Lung (tissue), 12 donors: ENCODE data around the gene LARP1. TPM values are rescaled to one million over a fixed set of nuclear protein-coding genes. Genes with fewer than 3 reads are reported as not detected.

Experiments
- ATAC-seq: fragments of 200-7000 bp; cut with Tn5 transposase; one replicate; pipeline ENCODE4 v1.9.1; 2020; ENCODE audit warnings: moderate number of reproducible peaks; ENCODE audit not compliant: insufficient read depth, low FRiP score
- DNase-seq, 3 donors: peaks; one replicate each; pipeline ENCODE4 v3.0.0-alpha.2; 2013 to 2017
- H3K27ac ChIP-seq, 2 donors: one replicate each; pipeline ENCODE4 v1.5.1; 2013; ENCODE audit warnings: mild to moderate bottlenecking in 2 of 2, moderate library complexity in 2 of 2, control low read depth in 1 of 2, inconsistent platforms in 1 of 2, low read depth in 1 of 2, low read length in 1 of 2
- H3K27me3 ChIP-seq, 3 donors: one replicate each; pipeline ENCODE4 v1.5.1; 2013; ENCODE audit warnings: low read length in 2 of 3; ENCODE audit not compliant: control insufficient read depth in 3 of 3, insufficient read depth in 3 of 3
- H3K36me3 ChIP-seq, 4 donors: one replicate each; pipeline ENCODE4 v1.5.1; 2013; ENCODE audit warnings: low read length in 4 of 4, mild to moderate bottlenecking in 1 of 4, moderate library complexity in 1 of 4; ENCODE audit not compliant: control insufficient read depth in 4 of 4, insufficient read depth in 4 of 4
- H3K4me1 ChIP-seq, 5 donors: one replicate each; pipeline ENCODE4 v1.5.1; 2013; ENCODE audit warnings: low read length in 5 of 5, mild to moderate bottlenecking in 2 of 5, moderate library complexity in 1 of 5; ENCODE audit not compliant: control insufficient read depth in 5 of 5, insufficient read depth in 5 of 5
- H3K4me3 ChIP-seq: one replicate; pipeline ENCODE4 v1.5.1; 2013; ENCODE audit warnings: mild to moderate bottlenecking, control low read depth, moderate library complexity
- H3K9ac ChIP-seq, 2 donors: one replicate each; pipeline ENCODE4 v1.5.1; 2013; ENCODE audit warnings: low read length in 2 of 2, control low read depth in 1 of 2; ENCODE audit not compliant: insufficient read depth in 1 of 2
- H3K9me3 ChIP-seq, 4 donors: one replicate each; pipeline ENCODE4 v1.5.1; 2013; ENCODE audit warnings: low read length in 3 of 4, mild to moderate bottlenecking in 1 of 4, moderate library complexity in 1 of 4; ENCODE audit not compliant: control insufficient read depth in 4 of 4, insufficient read depth in 3 of 4
- WGBS, 2 donors: extraction: QIAGEN DNeasy Blood & Tissue Kit; methylation state at CpG; one replicate each; pipeline ENCODE4 v1.1.7; 2013; 5-methylcytosine and 5-hydroxymethylcytosine counted together
- polyA plus RNA-seq, 2 donors: library from polyadenylated mRNA; stranded (reverse); fragments of 200-250 nt; gene quantifications; one replicate each; pipeline ENCODE4 v1.2.1, GENCODE V29; 2013
- total RNA-seq, 2 donors: library from RNA; depleted of rRNA in 1 of 2; stranded (reverse); fragments of >200 nt in 1 of 2; gene quantifications; one replicate each; pipeline ENCODE4 v1.2.1, GENCODE V29; 2014 to 2021
- TF ChIP-seq, protein P1 (sequence below): IDR thresholded peaks from 2 replicates; pipeline ENCODE4 v1.5.1; 2012; ENCODE audit warnings: mild to moderate bottlenecking; ENCODE audit errors: control extremely low read depth, extremely low read depth
- donor health status: control.
- donor health status: control.
- donor health status: Bipolar disorder and iron deficiency.
- donor health status: healthy.
- donor health status: DM: yes; HTN: yes; CAD: no.

The LARP1 gene
- total and polyA plus RNA-seq, 4 donors: 30.5 to 199 (median 61.7) TPM

DNA sequence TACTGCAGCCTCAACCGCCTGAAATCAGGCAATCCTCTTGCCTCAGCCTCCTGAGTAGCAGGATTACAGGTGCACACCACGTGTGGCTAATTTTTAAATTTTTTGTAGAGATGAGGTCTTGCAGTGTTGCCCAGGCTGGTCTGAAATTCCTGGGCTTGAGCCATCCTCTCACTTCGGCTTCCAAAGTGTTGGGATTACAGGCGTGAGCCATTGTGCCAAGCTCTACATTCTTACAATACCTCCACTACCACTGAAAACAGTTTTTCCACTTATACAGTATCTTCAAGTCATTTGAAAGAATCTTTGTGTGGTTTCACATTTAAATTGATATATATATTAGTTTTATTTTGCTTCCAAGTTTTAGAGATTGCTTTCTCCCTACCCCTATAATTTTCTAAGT, 42.6 kb downstream of the LARP1 start:
- WGBS, 2 donors: 84 to 86% methylated on average over 4 of the region's 4 CpGs
- DNase-seq (no peak), ATAC-seq (no peak)
- no peaks in the 10 kb centered on the region for H3K27me3 ChIP-seq
- no peak overlapping the region for H3K27ac ChIP-seq
- H3K9ac ChIP-seq: no peak overlapping the region
- H3K4me1 ChIP-seq: peaks cover 0 to 13% (median 0%) of the 10 kb centered on the region in 5 donors
- TF ChIP-seq, protein P1, sequence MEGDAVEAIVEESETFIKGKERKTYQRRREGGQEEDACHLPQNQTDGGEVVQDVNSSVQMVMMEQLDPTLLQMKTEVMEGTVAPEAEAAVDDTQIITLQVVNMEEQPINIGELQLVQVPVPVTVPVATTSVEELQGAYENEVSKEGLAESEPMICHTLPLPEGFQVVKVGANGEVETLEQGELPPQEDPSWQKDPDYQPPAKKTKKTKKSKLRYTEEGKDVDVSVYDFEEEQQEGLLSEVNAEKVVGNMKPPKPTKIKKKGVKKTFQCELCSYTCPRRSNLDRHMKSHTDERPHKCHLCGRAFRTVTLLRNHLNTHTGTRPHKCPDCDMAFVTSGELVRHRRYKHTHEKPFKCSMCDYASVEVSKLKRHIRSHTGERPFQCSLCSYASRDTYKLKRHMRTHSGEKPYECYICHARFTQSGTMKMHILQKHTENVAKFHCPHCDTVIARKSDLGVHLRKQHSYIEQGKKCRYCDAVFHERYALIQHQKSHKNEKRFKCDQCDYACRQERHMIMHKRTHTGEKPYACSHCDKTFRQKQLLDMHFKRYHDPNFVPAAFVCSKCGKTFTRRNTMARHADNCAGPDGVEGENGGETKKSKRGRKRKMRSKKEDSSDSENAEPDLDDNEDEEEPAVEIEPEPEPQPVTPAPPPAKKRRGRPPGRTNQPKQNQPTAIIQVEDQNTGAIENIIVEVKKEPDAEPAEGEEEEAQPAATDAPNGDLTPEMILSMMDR: no peak
- H3K9me3 ChIP-seq: no peaks in the 10 kb centered on the region
- peaks cover 36 to 50% (median 48%) of the 10 kb centered on the region in 4 donors for H3K36me3 ChIP-seq
- no peak overlapping the region for H3K4me3 ChIP-seq

- Histone ChIP-seq H3K27me3 (no peaks in the 10 kb centered on the region), H3K4me3 (no peak overlapping the region), H3K4me1 (peaks cover 0 to 5% (median 0%) of the 10 kb centered on the region in 5 donors), H3K9ac (no peak overlapping the region), H3K9me3 (no peaks in the 10 kb centered on the region), H3K36me3 (peaks cover 54 to 64% (median 57%) of the 10 kb centered on the region in 4 donors), H3K27ac (no peak overlapping the region)
- TF ChIP-seq, protein P1: no peak
- ATAC-seq (no peak), DNase-seq (no peak)
Measured at GRCh38 chr5:154800582-154800981, 45.4 kb downstream of the LARP1 start.

- TF ChIP-seq, protein P1: no peak
- Histone ChIP-seq H3K27me3 (no peaks in the 10 kb centered on the region), H3K4me1 (peaks cover 0 to 5% (median 0%) of the 10 kb centered on the region in 5 donors), H3K9me3 (no peaks in the 10 kb centered on the region), H3K36me3 (peaks cover 58 to 69% (median 61%) of the 10 kb centered on the region in 4 donors), H3K9ac (no peak overlapping the region), H3K4me3 (no peak overlapping the region), H3K27ac (no peak overlapping the region)
- ATAC-seq: no peak
- WGBS, 2 donors: 93 to 97% methylated on average over 3 of the region's 3 CpGs
- DNase-seq: no peak
Measured at GRCh38 chr5:154801083-154801482, 45.9 kb downstream of the LARP1 start.

DNA sequence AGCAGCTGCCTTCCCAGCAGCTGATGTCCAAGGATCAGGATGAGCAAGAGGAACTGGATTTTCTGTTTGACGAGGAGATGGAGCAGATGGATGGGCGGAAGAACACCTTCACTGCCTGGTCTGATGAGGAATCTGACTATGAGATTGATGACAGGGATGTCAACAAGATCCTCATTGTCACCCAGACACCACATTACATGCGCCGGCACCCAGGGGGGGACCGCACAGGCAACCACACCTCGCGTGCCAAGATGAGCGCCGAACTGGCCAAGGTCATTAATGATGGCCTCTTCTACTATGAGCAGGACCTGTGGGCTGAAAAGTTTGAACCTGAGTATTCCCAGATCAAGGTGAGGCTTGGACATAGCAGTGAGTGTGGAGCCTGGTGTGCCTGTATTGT, 46.9 kb downstream of the LARP1 start:
- DNase-seq: no peak
- peaks cover 0 to 5% (median 0%) of the 10 kb centered on the region in 5 donors for H3K4me1 ChIP-seq
- TF ChIP-seq, protein P1: no peak
- no peak overlapping the region for H3K27ac ChIP-seq
- H3K4me3 ChIP-seq: no peak overlapping the region
- peaks cover 58 to 76% (median 65%) of the 10 kb centered on the region in 4 donors for H3K36me3 ChIP-seq
- H3K9me3 ChIP-seq: no peaks in the 10 kb centered on the region
- WGBS, 2 donors: 97 to 98% methylated on average over 9 of the region's 9 CpGs
- no peak for ATAC-seq
- H3K9ac ChIP-seq: no peak overlapping the region
- no peaks in the 10 kb centered on the region for H3K27me3 ChIP-seq
